Parathyroid adenoma (tissue), 2 donors: ENCODE data around the gene UCP1.

Experiments used
- H2AFZ ChIP-seq: fragments of 300-600 bp; sonication (generic); one replicate; pipeline ENCODE4 v1.7.0; 2017; ENCODE audit warnings: antibody characterized with exemption, mild to moderate bottlenecking
- H3K27ac ChIP-seq: fragments of 300-600 bp; sonication (generic); one replicate; pipeline ENCODE4 v1.7.0; 2017
- H3K27me3 ChIP-seq: fragments of 300-600 bp; sonication (generic); one replicate; pipeline ENCODE4 v1.7.0; 2017; ENCODE audit warnings: low read length; ENCODE audit not compliant: control insufficient read depth, insufficient read depth
- H3K36me3 ChIP-seq: fragments of 300-600 bp; sonication (generic); one replicate; pipeline ENCODE4 v1.7.0; 2017; ENCODE audit warnings: low read length; ENCODE audit not compliant: control insufficient read depth, insufficient read depth
- H3K4me1 ChIP-seq: fragments of 300-600 bp; sonication (generic); one replicate; pipeline ENCODE4 v1.7.0; 2017; ENCODE audit warnings: control low read depth
- H3K4me2 ChIP-seq: fragments of 300-600 bp; sonication (generic); one replicate; pipeline ENCODE4 v1.7.0; 2017; ENCODE audit warnings: low read length
- H3K4me3 ChIP-seq: fragments of 300-600 bp; sonication (generic); one replicate; pipeline ENCODE4 v1.7.0; 2017; ENCODE audit warnings: low read depth, low read length
- H3K79me2 ChIP-seq: fragments of 300-600 bp; sonication (generic); one replicate; pipeline ENCODE4 v1.7.0; 2017; ENCODE audit warnings: control low read depth
- H3K9ac ChIP-seq: fragments of 300-600 bp; sonication (generic); one replicate; pipeline ENCODE4 v1.7.0; 2017; ENCODE audit warnings: mild to moderate bottlenecking
- H3K9me3 ChIP-seq: fragments of 300-600 bp; sonication (generic); one replicate; pipeline ENCODE4 v1.7.0; 2017; ENCODE audit warnings: low read length; ENCODE audit not compliant: control insufficient read depth
- TF ChIP-seq, protein P1 (sequence below): fragments of 300-600 bp; sonication (generic); IDR thresholded peaks from one replicate; pipeline ENCODE4 v1.7.0; 2017; ENCODE audit warnings: antibody characterized with exemption, mild to moderate bottlenecking
- donor health status: primary hyperparathyroidism.

The UCP1 gene

GRCh38 chr4:140579278-140579677 lies 10.5 kb upstream of the UCP1 start:
- no peak overlapping the region for H3K4me2 ChIP-seq
- H3K36me3 ChIP-seq = no peaks in the 10 kb centered on the region
- H3K4me1 ChIP-seq = no peaks in the 10 kb centered on the region
- TF ChIP-seq, protein P1, sequence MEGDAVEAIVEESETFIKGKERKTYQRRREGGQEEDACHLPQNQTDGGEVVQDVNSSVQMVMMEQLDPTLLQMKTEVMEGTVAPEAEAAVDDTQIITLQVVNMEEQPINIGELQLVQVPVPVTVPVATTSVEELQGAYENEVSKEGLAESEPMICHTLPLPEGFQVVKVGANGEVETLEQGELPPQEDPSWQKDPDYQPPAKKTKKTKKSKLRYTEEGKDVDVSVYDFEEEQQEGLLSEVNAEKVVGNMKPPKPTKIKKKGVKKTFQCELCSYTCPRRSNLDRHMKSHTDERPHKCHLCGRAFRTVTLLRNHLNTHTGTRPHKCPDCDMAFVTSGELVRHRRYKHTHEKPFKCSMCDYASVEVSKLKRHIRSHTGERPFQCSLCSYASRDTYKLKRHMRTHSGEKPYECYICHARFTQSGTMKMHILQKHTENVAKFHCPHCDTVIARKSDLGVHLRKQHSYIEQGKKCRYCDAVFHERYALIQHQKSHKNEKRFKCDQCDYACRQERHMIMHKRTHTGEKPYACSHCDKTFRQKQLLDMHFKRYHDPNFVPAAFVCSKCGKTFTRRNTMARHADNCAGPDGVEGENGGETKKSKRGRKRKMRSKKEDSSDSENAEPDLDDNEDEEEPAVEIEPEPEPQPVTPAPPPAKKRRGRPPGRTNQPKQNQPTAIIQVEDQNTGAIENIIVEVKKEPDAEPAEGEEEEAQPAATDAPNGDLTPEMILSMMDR = no peak
- no peak overlapping the region for H3K4me3 ChIP-seq
- H3K9ac ChIP-seq = no peak overlapping the region
- no peaks in the 10 kb centered on the region for H3K79me2 ChIP-seq
- H3K9me3 ChIP-seq = no peaks in the 10 kb centered on the region
- H3K27ac ChIP-seq = no peak overlapping the region
- H2AFZ ChIP-seq = no peak overlapping the region
- H3K27me3 ChIP-seq = no peaks in the 10 kb centered on the region

DNA sequence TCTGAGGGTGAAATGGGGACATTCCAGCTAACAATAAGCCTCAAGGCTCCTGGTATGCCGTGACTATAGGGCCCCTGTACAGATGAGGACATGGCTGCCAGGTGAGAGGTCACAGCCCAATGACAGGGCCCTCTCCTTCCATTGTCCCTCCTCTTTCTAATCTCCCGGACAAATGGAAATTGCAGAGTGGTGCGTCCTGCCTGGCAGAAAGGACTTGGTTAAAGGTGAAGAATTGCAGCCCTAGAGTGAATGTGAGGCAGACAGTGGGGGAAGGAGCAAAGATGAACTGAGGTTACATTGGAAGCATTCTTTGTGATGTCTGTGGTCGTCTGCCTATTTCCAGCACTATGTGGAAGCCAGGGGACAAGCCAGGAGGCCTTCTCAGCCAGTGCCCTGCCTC lies 6.7 kb upstream of the UCP1 start:
- Histone ChIP-seq H3K36me3 (no peaks in the 10 kb centered on the region), H3K27ac (no peak overlapping the region), H2AFZ (no peak overlapping the region), H3K4me1 (no peaks in the 10 kb centered on the region), H3K79me2 (no peaks in the 10 kb centered on the region), H3K9me3 (no peaks in the 10 kb centered on the region), H3K4me3 (no peak overlapping the region), H3K27me3 (no peaks in the 10 kb centered on the region), H3K9ac (no peak overlapping the region), H3K4me2 (no peak overlapping the region)
- TF ChIP-seq, protein P1 = no peak

DNA sequence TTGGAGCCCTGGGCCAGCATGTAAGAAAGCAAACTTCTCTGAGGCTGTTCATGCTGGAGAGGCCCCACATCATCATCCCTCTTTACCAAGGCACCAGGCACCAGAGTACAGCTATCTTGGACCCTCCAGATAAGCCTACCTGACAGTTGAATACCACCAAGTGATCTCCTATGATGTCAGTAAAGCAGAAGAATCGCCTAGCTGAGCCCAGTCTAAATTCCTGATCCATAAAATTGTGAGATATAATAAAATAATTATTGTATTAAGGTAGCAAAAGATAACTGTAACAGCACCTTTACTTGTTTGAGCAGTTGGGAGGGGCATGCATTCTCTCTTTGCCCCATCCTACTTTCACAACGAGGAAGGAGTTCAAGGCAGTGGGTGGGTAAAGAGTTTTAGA lies 2.9 kb upstream of the UCP1 start:
- Histone ChIP-seq H3K27me3 (peaks cover 6% of the 10 kb centered on the region), H2AFZ (no peak overlapping the region)

DNA sequence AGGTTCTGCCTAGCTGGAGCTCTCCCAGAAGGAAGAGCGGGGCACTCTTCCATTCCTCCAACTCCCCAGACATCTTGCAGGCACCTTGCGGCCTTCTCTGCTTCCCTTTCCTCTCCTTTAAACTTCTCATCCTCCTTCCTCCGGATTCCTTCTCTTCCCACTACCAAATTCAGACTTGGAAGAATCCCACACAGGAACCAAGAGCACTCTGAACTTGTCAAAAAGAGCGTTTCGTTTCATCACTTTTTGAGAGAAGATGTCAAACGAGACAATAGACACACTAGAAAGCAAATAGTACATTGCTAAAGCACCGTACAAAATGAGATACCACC lies 512 bp upstream of the UCP1 start:
- no peak overlapping the region for H3K9ac ChIP-seq
- peak overlapping the region; percentile 39 for H3K4me3 ChIP-seq
- H3K36me3 ChIP-seq = no peaks in the 10 kb centered on the region
- H3K4me2 ChIP-seq = peak overlapping the region; percentile 79
- no peaks in the 10 kb centered on the region for H3K79me2 ChIP-seq
- H3K27me3 ChIP-seq = peaks cover 6% of the 10 kb centered on the region
- TF ChIP-seq, protein P1 = no peak
- no peaks in the 10 kb centered on the region for H3K4me1 ChIP-seq
- no peak overlapping the region for H3K27ac ChIP-seq
- H2AFZ ChIP-seq = peak overlapping the region; percentile 72
- H3K9me3 ChIP-seq = no peaks in the 10 kb centered on the region

More for the DNA sequence above, 2.9 kb upstream of the UCP1 start:
- Histone ChIP-seq H3K9ac (no peak overlapping the region), H3K4me1 (no peaks in the 10 kb centered on the region), H3K4me3 (no peak overlapping the region), H3K36me3 (no peaks in the 10 kb centered on the region), H3K79me2 (no peaks in the 10 kb centered on the region), H3K4me2 (no peak overlapping the region), H3K9me3 (no peaks in the 10 kb centered on the region), H3K27ac (no peak overlapping the region)
- TF ChIP-seq, protein P1 = no peak

- H3K9ac ChIP-seq = no peak overlapping the region
- no peak overlapping the region for H3K4me3 ChIP-seq
- no peaks in the 10 kb centered on the region for H3K9me3 ChIP-seq
- H3K27ac ChIP-seq = no peak overlapping the region
- H3K27me3 ChIP-seq = no peaks in the 10 kb centered on the region
- H3K4me2 ChIP-seq = no peak overlapping the region
- H2AFZ ChIP-seq = no peak overlapping the region
- H3K36me3 ChIP-seq = no peaks in the 10 kb centered on the region
- TF ChIP-seq, protein P1 = no peak
- H3K79me2 ChIP-seq = no peaks in the 10 kb centered on the region
- H3K4me1 ChIP-seq = no peaks in the 10 kb centered on the region
Measured at GRCh38 chr4:140559696-140560095, 9.1 kb downstream of the UCP1 start.
